H1 (cell line): ENCODE data around the gene FZD8. TPM values are rescaled to one million over a fixed set of nuclear protein-coding genes. Genes with fewer than 3 reads are reported as not detected.

Source experiments
- CTCF ChIA-PET: fragments of 300-600 bp; sonication (Branson Sonifier 250); formaldehyde crosslinking; loops from one replicate; lab custom pipeline; 2021; ENCODE audit not compliant: partially characterized antibody; lab: Charles Lee
- POLR2A ChIA-PET: fragments of 300-600 bp; sonication (Branson Sonifier 250); formaldehyde crosslinking; loops from one replicate; lab custom pipeline; 2021; ENCODE audit warnings: inconsistent platforms; ENCODE audit not compliant: partially characterized antibody; lab: Charles Lee
- DNase-seq, 2 experiments: peaks; one replicate each; pipeline versions ENCODE4 v3.0.0 to v3.0.0-alpha.2; 2010 to 2022; ENCODE audit warnings: low spot score in 2 of 2, low read depth in 1 of 2, mixed read lengths in 1 of 2
- FAIRE-seq: peaks from 2 replicates; lab custom pipeline; 2011; peaks lifted over from hg19 to GRCh38; lab: Jason Lieb, UNC
- H2AFZ ChIP-seq: 2 replicates; pipeline ENCODE4 v1.8.1; 2012; ENCODE audit warnings: low read length, inconsistent platforms
- H2AK5ac ChIP-seq: 2 replicates; pipeline ENCODE4 v1.6.1; 2013; ENCODE audit warnings: low read depth, low read length
- H2BK120ac ChIP-seq: replicated peaks from 2 replicates; pipeline ENCODE3; 2013; ENCODE audit warnings: low read depth, low read length, inconsistent platforms
- H2BK12ac ChIP-seq: 2 replicates; pipeline ENCODE4 v1.6.1; 2013; ENCODE audit warnings: low read depth, low read length
- H2BK15ac ChIP-seq: 2 replicates; pipeline ENCODE4 v1.6.1; 2013; ENCODE audit warnings: low read length
- H2BK20ac ChIP-seq: 2 replicates; pipeline ENCODE4 v1.6.1; 2013; ENCODE audit warnings: low read length
- H2BK5ac ChIP-seq: 2 replicates; pipeline ENCODE4 v1.6.1; 2013; ENCODE audit warnings: low read depth, low read length
- H3K14ac ChIP-seq: 2 replicates; pipeline ENCODE4 v1.6.1; 2013; ENCODE audit warnings: inconsistent platforms; ENCODE audit not compliant: insufficient read length
- H3K18ac ChIP-seq: 2 replicates; pipeline ENCODE4 v1.6.1; 2013; ENCODE audit warnings: low read length; ENCODE audit errors: extremely low read depth
- H3K23ac ChIP-seq: 2 replicates; pipeline ENCODE4 v1.6.1; 2013; ENCODE audit warnings: inconsistent platforms; ENCODE audit not compliant: insufficient read length
- H3K23me2 ChIP-seq: 2 replicates; pipeline ENCODE4 v1.6.1; 2013; ENCODE audit warnings: low read depth, low read length
- H3K27ac ChIP-seq: 2 replicates; pipeline ENCODE4 v1.6.1; 2011; ENCODE audit warnings: low read depth, low read length, inconsistent platforms
- H3K27me3 ChIP-seq, 4 experiments: replicated peaks in 1 of 4; 1 replicate in 1 of 4; 2 replicates in 3 of 4; pipeline versions ENCODE4 v1.6.1 to v1.8.1; 2011 to 2013; ENCODE audit warnings: low read length in 3 of 4, mild to moderate bottlenecking in 3 of 4, inconsistent platforms in 2 of 4, mixed read lengths in 2 of 4, moderate library complexity in 1 of 4; ENCODE audit not compliant: control insufficient read depth in 3 of 4, insufficient read depth in 3 of 4; ENCODE audit errors: extremely low read depth in 1 of 4
- H3K36me3 ChIP-seq, 4 experiments: 2 replicates each; pipeline versions ENCODE4 v1.6.1 to v1.8.1; 2011 to 2013; ENCODE audit warnings: mild to moderate bottlenecking in 4 of 4, low read length in 3 of 4, moderate library complexity in 2 of 4, control low read depth in 1 of 4, inconsistent platforms in 1 of 4; ENCODE audit not compliant: insufficient read depth in 4 of 4, control insufficient read depth in 2 of 4
- H3K4ac ChIP-seq: replicated peaks from 2 replicates; pipeline ENCODE3; 2013; ENCODE audit warnings: low read length, low read depth, mixed read lengths, inconsistent platforms; ENCODE audit not compliant: insufficient read length
- H3K4me1 ChIP-seq, 4 experiments: replicated peaks in 1 of 4; 1 replicate in 1 of 4; 2 replicates in 3 of 4; pipeline versions ENCODE4 v1.6.1 to v1.8.1; 2011 to 2013; ENCODE audit warnings: low read length in 3 of 4, inconsistent platforms in 2 of 4, mixed read lengths in 1 of 4; ENCODE audit not compliant: insufficient read depth in 4 of 4, control insufficient read depth in 3 of 4
- H3K4me2 ChIP-seq, 2 experiments: 2 replicates each; pipeline versions ENCODE4 v1.6.1 to v1.8.1; 2011 to 2013; ENCODE audit warnings: low read depth in 2 of 2, low read length in 2 of 2, control low read depth in 1 of 2, inconsistent platforms in 1 of 2, mild to moderate bottlenecking in 1 of 2; ENCODE audit not compliant: insufficient read depth in 1 of 2
- H3K4me3 ChIP-seq, 4 experiments: fragments of 200-600, 300-600 bp in 1 of 4; sonication (generic), shearing (Covaris generic), sonication (Bioruptor Twin) in 1 of 4; 2 replicates each; pipeline versions ENCODE4 v1.5.1 to v1.8.1; 2011 to 2016; ENCODE audit warnings: low read length in 4 of 4, low read depth in 3 of 4, control low read depth in 2 of 4, inconsistent platforms in 2 of 4, mild to moderate bottlenecking in 2 of 4, mixed read lengths in 1 of 4, moderate library complexity in 1 of 4; ENCODE audit not compliant: insufficient read depth in 2 of 4; ENCODE audit errors: extremely low read depth in 1 of 4
- H3K56ac ChIP-seq: replicated peaks from 2 replicates; pipeline ENCODE3; 2013; ENCODE audit warnings: low read depth, mild to moderate bottlenecking, mixed read lengths, low read length, inconsistent platforms; ENCODE audit not compliant: insufficient read length
- H3K79me1 ChIP-seq: 2 replicates; pipeline ENCODE4 v1.6.1; 2013; ENCODE audit warnings: low read depth, low read length, control low read depth
- H3K79me2 ChIP-seq, 2 experiments: 2 replicates each; pipeline versions ENCODE4 v1.6.1 to v1.8.1; 2012 to 2013; ENCODE audit warnings: low read length in 2 of 2, mild to moderate bottlenecking in 2 of 2, inconsistent platforms in 1 of 2; ENCODE audit not compliant: insufficient read depth in 2 of 2, control insufficient read depth in 1 of 2
- H3K9ac ChIP-seq, 4 experiments: replicated peaks in 1 of 4; 1 replicate in 1 of 4; 2 replicates in 3 of 4; pipeline versions ENCODE4 v1.6.1 to v1.8.1; 2011 to 2013; ENCODE audit warnings: low read depth in 3 of 4, low read length in 3 of 4, control low read depth in 2 of 4, mild to moderate bottlenecking in 2 of 4, moderate library complexity in 2 of 4, inconsistent platforms in 1 of 4; ENCODE audit errors: extremely low read depth in 1 of 4
- H3K9me3 ChIP-seq, 2 experiments: 2 replicates each; pipeline versions ENCODE4 v1.6.1 to v1.8.1; 2012 to 2013; ENCODE audit warnings: mild to moderate bottlenecking in 2 of 2, moderate library complexity in 2 of 2, control low read depth in 1 of 2, inconsistent platforms in 1 of 2, low read depth in 1 of 2, low read length in 1 of 2, mixed read lengths in 1 of 2; ENCODE audit not compliant: insufficient read depth in 2 of 2
- H4K20me1 ChIP-seq, 2 experiments: replicated peaks in 1 of 2; 2 replicates each; pipeline versions ENCODE3 to v1.8.1; 2011 to 2013; ENCODE audit warnings: inconsistent platforms in 2 of 2, low read length in 2 of 2, mild to moderate bottlenecking in 1 of 2; ENCODE audit not compliant: insufficient read depth in 2 of 2, control insufficient read depth in 1 of 2
- H4K5ac ChIP-seq: 2 replicates; pipeline ENCODE4 v1.6.1; 2013; ENCODE audit warnings: low read length, low read depth, mixed read lengths, inconsistent platforms; ENCODE audit not compliant: insufficient read length
- H4K8ac ChIP-seq: 2 replicates; pipeline ENCODE4 v1.8.0; 2013; ENCODE audit warnings: mild to moderate bottlenecking, moderate library complexity, low read length, inconsistent platforms; ENCODE audit not compliant: insufficient read depth; ENCODE audit errors: extremely low read depth
- H4K91ac ChIP-seq: replicated peaks from 2 replicates; pipeline ENCODE3; 2013; ENCODE audit warnings: low read length, mixed read lengths, inconsistent platforms; ENCODE audit not compliant: insufficient read length
- BCL11A ChIP-seq, 2 experiments: IDR thresholded peaks; one replicate each; pipeline ENCODE4 v1.6.1; 2011; ENCODE audit warnings: low read depth in 2 of 2, low read length in 2 of 2, mild to moderate bottlenecking in 2 of 2
- CHD2 ChIP-seq: IDR thresholded peaks from 2 replicates; pipeline ENCODE4 v1.6.1; 2012; ENCODE audit warnings: low read length, improper control_type of control experiment
- CREB1 ChIP-seq: IDR thresholded peaks from 2 replicates; pipeline ENCODE4 v1.6.1; 2012; ENCODE audit warnings: inconsistent platforms
- HDAC2 ChIP-seq, 2 experiments: fragments of 300-600 bp in 1 of 2; sonication (generic) in 1 of 2; IDR thresholded peaks; 2 replicates each; pipeline ENCODE4 v1.6.1; 2011 to 2012; ENCODE audit warnings: low read depth in 2 of 2, low read length in 2 of 2, mild to moderate bottlenecking in 2 of 2, moderate library complexity in 2 of 2, borderline replicate concordance in 1 of 2, inconsistent platforms in 1 of 2
- JUN ChIP-seq: IDR thresholded peaks from 2 replicates; pipeline ENCODE4 v1.6.1; 2011; ENCODE audit warnings: low read depth, mild to moderate bottlenecking, improper control_type of control experiment, low read length
- KDM1A ChIP-seq: fragments of 200-600, 300-600 bp; sonication (generic); IDR thresholded peaks from 2 replicates; pipeline ENCODE4 v1.7.1; 2016; ENCODE audit warnings: mild to moderate bottlenecking, low read length, borderline replicate concordance
- KDM4A ChIP-seq: IDR thresholded peaks from one replicate; pipeline ENCODE4 v1.7.1; 2012; ENCODE audit warnings: low read depth, mild to moderate bottlenecking, moderate library complexity, low read length, inconsistent platforms; ENCODE audit not compliant: severe bottlenecking
- NRF1 ChIP-seq: IDR thresholded peaks from 2 replicates; pipeline ENCODE4 v1.6.1; 2011; ENCODE audit warnings: mild to moderate bottlenecking, low read depth, low read length, improper control_type of control experiment
- SIN3A ChIP-seq, 2 experiments: IDR thresholded peaks in 1 of 2; conservative IDR thresholded peaks in 1 of 2; 2 replicates each; pipeline ENCODE4 v1.6.1; 2011 to 2012; ENCODE audit warnings: low read length in 2 of 2, improper control_type of control experiment in 1 of 2, low read depth in 1 of 2, mild to moderate bottlenecking in 1 of 2
- SP1 ChIP-seq: IDR thresholded peaks from 2 replicates; pipeline ENCODE4 v1.6.1; 2011; ENCODE audit warnings: low read depth, low read length
- SRF ChIP-seq: IDR thresholded peaks from 2 replicates; pipeline ENCODE4 v1.6.1; 2011; ENCODE audit warnings: mild to moderate bottlenecking, low read depth, low read length, moderate library complexity
- TAF7 ChIP-seq: optimal IDR thresholded peaks from 2 replicates; pipeline ENCODE3; 2011; ENCODE audit warnings: low read depth, mild to moderate bottlenecking, inconsistent platforms, low read length, moderate library complexity, borderline replicate concordance
- ZNF274 ChIP-seq: IDR thresholded peaks from 2 replicates; pipeline ENCODE4 v1.7.0; 2012; ENCODE audit warnings: low read length, borderline replicate concordance; ENCODE audit errors: extremely low read depth
- WGBS, 2 experiments: shearing (Covaris generic) in 1 of 2; methylation state at CpG; one replicate each; pipeline versions ENCODE4 v1.1.6 to v1.1.7; 2013 to 2015; ENCODE audit warnings: low lambda C conversion rate in 2 of 2, mixed read lengths in 2 of 2, inconsistent platforms in 1 of 2, low coverage in 1 of 2, missing lambda C conversion rate in 1 of 2; ENCODE audit not compliant: insufficient replicate concordance in 2 of 2, insufficient coverage in 1 of 2, insufficient read length in 1 of 2; ENCODE audit errors: extremely low coverage in 1 of 2, missing lambda C conversion rate in 1 of 2; 5-methylcytosine and 5-hydroxymethylcytosine counted together
- polyA plus RNA-seq, 7 experiments: library from polyadenylated mRNA; depleted of rRNA in 3 of 7; stranded (reverse) in 5 of 7; unstranded in 2 of 7; fragments of >200 nt in 5 of 7; fragments of 200-250 nt in 2 of 7; gene quantifications; 1 replicate in 5 of 7; 2 replicates in 1 of 7; 4 replicates in 1 of 7; pipeline versions ENCODE4 v1.2.1 to v1.2.3, GENCODE V29; 2011 to 2013; ENCODE audit warnings: missing spikeins in 2 of 7, mixed read lengths in 2 of 7
- total RNA-seq: library from RNA; stranded (reverse); fragmentation: NEBNext Ultra II Directional; extraction: Animal tissue kit (Norgen Biotek cat#: 25700); gene quantifications from 2 replicates; pipeline ENCODE4 v1.2.1, GENCODE V29; 2021

The FZD8 gene
- total and polyA plus RNA-seq, 2 of the 8 experiments (the other 6 are each of a cell fraction or from before 2014, with no cell fraction given) = 4.8 to 7.1 TPM

- no peak overlapping the region for H3K9ac ChIP-seq
- no peak overlapping the region for H2BK120ac ChIP-seq
- H4K8ac ChIP-seq = no peak overlapping the region
- no peak overlapping the region for H2BK20ac ChIP-seq
- no peak overlapping the region for H3K4ac ChIP-seq
- no peak overlapping the region for H3K27ac ChIP-seq
- H2AK5ac ChIP-seq = no peak overlapping the region
- ChIA-PET POLR2A (no interaction called here), CTCF (no interaction called here)
- peaks cover 2 to 7% (median 5%) of the 10 kb centered on the region in 4 experiments; a peak in 2 of 7 replicates for H3K4me1 ChIP-seq
- no peaks in the 10 kb centered on the region for H3K23me2 ChIP-seq
- H3K56ac ChIP-seq = no peak overlapping the region
- no peak overlapping the region for H2BK5ac ChIP-seq
- H3K14ac ChIP-seq = no peak overlapping the region
- H3K9me3 ChIP-seq = no peaks in the 10 kb centered on the region
- FAIRE-seq (no peak), DNase-seq (no peak)
- TF ChIP-seq KDM1A = no peak
- TF ChIP-seq KDM4A = no peak
- no peak for TF ChIP-seq CHD2
- TF ChIP-seq SIN3A (conservative IDR thresholded peaks at IDR 0.05 in 1 of 2, IDR thresholded peaks at IDR 0.05 in 1 of 2; ENCODE audit: low read depth in 1 of 2, low read length in 2 of 2) = no peak
- no peak for TF ChIP-seq HDAC2 (IDR thresholded peaks at IDR 0.05; ENCODE audit: borderline replicate concordance in 1 of 2, low read depth in 2 of 2, low read length in 2 of 2)
- TF ChIP-seq SRF = no peak
- TF ChIP-seq TAF7 = no peak
- no peak for TF ChIP-seq BCL11A (IDR thresholded peaks at IDR 0.05; ENCODE audit: low read depth in 2 of 2, low read length in 2 of 2)
- TF ChIP-seq SP1 = no peak
- TF ChIP-seq ZNF274 = no peak
- TF ChIP-seq NRF1 = no peak
- TF ChIP-seq CREB1 = no peak
- TF ChIP-seq JUN = no peak
- no peak overlapping the region for H3K23ac ChIP-seq
- no peaks in the 10 kb centered on the region for H3K36me3 ChIP-seq
- H4K91ac ChIP-seq = no peak overlapping the region
- H3K4me2 ChIP-seq = no peak overlapping the region
- no peaks in the 10 kb centered on the region for H3K79me1 ChIP-seq
- no peak overlapping the region for H2BK12ac ChIP-seq
- no peak overlapping the region for H2AFZ ChIP-seq
- WGBS, 2 experiments = 90% methylated on average over 2 of the region's 2 CpGs; no CpG with 5 or more reads in 1 of the 2 experiments
- no peak overlapping the region for H3K18ac ChIP-seq
- H2BK15ac ChIP-seq = no peak overlapping the region
- H3K27me3 ChIP-seq = no peaks in the 10 kb centered on the region
- H3K79me2 ChIP-seq = no peaks in the 10 kb centered on the region
- no peak overlapping the region for H3K4me3 ChIP-seq
- peaks cover 0 to 1% of the 10 kb centered on the region in 2 experiments for H4K20me1 ChIP-seq
- H4K5ac ChIP-seq = no peak overlapping the region
These were observed 19.1 kb upstream of the FZD8 start for GRCh38 chr10:35661236-35661635.
